Fibroblast of gingiva (primary cell): Measurements from ENCODE around the gene FLOT1.

Experiments
- DNase-seq: peaks from one replicate; pipeline ENCODE4 v3.0.0-alpha.2; 2011; ENCODE audit warnings: low read depth

The FLOT1 gene

GRCh38 chr6:30742316-30743098, at the start of gene FLOT1:
FLOT1 (minus strand) TSS chr6:30742687; CDS start chr6:30742189, 498 bp downstream.
- peak; percentile 99 for DNase-seq

DNA sequence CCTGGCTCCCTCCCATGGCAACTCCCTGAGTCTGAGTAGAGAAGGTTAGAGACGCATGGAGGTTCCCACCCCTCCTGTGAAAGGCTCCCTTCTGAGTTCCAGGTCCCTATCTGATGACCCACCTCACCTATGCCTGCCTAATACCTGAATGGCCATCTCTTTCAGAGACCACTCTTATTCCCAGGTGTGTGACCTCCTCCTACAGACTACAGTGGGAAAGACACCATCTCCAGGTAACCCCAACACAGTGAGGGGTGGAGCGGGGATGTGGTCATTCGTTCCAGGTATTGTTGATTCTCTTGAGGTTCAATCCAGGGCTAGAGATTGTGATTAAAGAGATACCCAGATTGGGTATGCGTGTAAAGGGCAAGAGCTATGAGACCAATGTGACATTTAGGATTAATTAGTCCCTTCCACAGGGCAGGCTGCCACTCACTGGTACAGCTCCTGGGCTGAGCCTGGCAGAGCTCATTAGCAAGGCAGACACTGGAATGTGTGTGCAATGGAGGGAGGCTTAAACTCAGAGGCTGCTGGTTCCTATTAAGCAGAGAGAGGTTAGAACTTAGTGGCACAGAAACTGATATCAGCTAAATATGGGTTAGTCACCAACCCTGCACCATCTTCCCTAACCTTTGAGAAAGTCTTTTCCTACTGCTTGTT, 48.4 kb upstream of the FLOT1 start:
- DNase-seq, result no peak

- DNase-seq, result no peak
Observed at GRCh38 chr6:30789606-30790005, 47.1 kb upstream of the FLOT1 start.

DNA sequence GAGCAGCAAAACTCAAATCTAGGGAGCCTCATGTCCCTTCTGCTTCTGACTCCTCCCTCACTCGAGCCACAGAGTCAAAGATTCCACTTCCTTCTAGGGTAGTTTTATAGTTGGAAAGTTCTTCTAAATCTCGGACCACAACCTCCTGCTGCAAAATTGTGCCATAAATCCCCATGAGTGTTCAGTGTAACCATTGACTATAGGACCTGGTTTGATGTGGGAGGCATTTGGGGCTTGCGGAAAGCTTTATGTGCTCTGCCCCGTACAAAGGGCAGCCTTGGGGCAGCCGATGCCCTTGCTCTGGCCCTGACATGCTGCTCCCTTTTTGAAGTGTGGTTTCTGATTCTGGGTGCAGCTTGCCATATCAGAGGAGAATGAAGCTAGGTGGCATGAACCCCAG, 45.5 kb upstream of the FLOT1 start:
- DNase-seq, result peak; percentile 62

- no peak for DNase-seq
Observed at GRCh38 chr6:30782425-30783014, 40.0 kb upstream of the FLOT1 start.

- DNase-seq, result peak; percentile 98
Observed at GRCh38 chr6:30781743-30782424, 39.4 kb upstream of the FLOT1 start.

- DNase-seq, result no peak
Observed at GRCh38 chr6:30781395-30781742, 38.9 kb upstream of the FLOT1 start.

GRCh38 chr6:30780642-30780920, 38.1 kb upstream of the FLOT1 start:
- no peak for DNase-seq

- no peak for DNase-seq
Observed at GRCh38 chr6:30779850-30780641, 37.6 kb upstream of the FLOT1 start.

- DNase-seq, result no peak
Observed at GRCh38 chr6:30778001-30778635, 35.6 kb upstream of the FLOT1 start.

GRCh38 chr6:30777155-30777485, 34.6 kb upstream of the FLOT1 start:
- no peak for DNase-seq

DNA sequence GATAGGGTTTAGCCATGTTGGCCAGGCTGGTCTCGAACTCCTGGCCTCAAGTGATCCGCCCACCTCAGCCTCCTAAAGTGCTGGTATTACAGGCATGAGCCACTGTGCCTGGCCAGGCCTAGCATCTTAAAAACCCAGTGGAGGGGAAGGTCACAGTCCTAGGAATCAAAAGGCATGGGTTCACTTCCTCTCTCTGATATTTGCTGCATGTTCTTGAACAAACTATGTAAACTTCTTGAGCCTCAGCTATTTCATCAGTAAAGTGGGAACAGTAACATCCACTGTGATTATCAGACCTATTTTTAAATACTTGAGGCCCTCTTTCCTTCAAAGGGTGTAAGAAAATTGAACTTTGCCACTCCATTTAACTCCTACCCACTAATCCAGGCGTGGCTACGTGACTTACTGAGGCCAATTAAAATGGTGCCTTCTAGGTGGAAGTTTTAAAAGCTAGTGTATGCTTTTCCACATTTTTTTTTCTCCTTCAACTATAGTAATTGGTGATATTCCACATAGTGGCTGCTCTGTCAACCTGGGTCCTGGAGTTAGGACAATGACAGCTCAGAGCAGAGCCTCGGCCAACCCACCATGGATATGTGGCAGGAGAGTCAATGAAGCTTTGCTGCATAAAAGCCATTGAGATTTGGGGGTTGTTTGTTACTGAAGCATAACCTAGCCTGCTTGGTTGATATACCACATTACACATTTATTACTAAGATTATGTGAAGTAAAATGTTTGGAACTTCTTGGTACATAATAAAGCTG, 34.1 kb upstream of the FLOT1 start:
- no peak for DNase-seq

DNA sequence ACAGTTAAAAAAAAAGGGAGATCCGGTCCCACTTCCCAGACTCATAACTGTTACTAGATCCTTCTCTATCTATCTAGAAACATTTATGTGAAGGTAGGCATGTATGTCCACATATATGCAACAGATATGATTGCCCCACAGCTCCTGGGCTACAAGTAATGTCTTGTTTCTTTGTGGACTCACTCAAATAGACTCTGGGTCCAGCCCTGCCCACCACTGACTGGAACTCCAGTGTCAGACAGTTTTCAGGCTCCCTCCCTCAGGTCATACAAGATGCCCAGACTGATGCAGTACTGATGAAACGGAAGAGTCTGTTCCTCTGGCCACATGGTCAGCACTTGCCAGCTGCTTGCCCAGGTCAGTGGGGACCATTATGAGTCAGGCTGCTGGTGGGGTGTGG, 32.6 kb upstream of the FLOT1 start:
- DNase-seq, result no peak

GRCh38 chr6:30774701-30775100, 32.2 kb upstream of the FLOT1 start:
- DNase-seq, result no peak

GRCh38 chr6:30770592-30770991, 28.1 kb upstream of the FLOT1 start:
- no peak for DNase-seq

GRCh38 chr6:30769853-30770524, 27.5 kb upstream of the FLOT1 start:
- no peak for DNase-seq

DNA sequence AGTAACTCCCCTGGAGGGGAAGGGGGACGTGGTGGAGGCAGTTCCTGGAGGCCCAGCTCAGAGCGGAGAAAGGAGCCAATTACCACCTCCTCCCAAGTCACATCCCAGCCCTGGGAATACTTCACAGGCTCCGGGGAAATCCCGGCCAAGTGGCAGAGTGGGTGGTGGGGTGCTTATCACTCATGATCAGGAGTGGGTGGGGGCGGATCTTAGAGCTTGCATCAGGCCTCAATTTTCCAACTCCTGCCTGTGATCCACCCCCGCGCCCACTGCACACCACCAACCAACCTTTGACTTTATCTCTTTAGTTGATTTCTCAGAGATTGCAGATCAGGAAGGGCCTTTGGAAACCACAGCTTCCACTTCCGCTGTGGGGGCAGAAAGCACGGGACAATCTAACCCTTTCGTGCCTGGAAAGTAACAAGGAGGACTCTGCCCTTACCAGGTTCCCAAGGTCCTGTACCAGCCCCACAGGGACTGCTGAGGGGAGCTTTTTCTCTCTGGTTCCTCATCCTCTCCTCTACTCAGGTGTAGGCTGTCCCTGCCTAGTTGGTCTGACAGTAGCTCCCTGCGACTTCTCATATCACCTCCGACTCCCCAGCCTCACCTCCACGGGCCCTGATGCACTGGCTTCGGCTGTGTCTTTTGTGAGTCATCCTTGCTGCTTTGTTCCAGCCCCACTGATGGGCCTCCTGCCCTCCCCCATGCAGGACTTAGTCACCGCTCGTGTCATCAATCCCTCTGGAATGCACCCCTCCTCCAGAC, 26.8 kb upstream of the FLOT1 start:
- peak; percentile 77 for DNase-seq

- DNase-seq, result no peak
Observed at GRCh38 chr6:30768634-30769087, 26.2 kb upstream of the FLOT1 start.

DNA sequence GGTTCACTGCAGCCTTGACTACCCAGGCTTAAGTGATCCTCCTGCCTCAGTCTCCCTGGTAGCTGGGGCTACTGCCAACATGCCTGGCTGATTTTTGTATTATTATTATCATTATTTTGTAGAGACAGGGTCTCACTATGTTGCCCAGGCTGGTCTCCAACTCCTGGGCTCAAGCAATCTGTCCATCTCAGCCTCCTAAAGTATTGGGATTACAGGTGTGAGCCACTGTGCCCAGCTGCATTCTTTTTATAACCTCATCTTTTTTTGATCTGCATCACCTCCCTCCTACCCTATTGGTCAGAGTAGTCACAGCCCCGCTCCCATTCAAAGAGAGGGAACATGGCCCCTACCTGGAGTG, 25.4 kb upstream of the FLOT1 start:
- no peak for DNase-seq
